A549 treated with RU486 at 1 μM for 4 hours (cell line): ENCODE measurements around the gene SEMA4D. TPM values are rescaled to one million over a fixed set of nuclear protein-coding genes. Genes with fewer than 3 reads are reported as not detected.

Experiments
- total RNA-seq: library from RNA; stranded (reverse); fragments of 200-300 nt; extraction: Qiagen RNA extraction; gene quantifications from 5 replicates; pipeline ENCODE4 v1.2.3, GENCODE V29; 2022; ENCODE audit warnings: low read depth

Gene SEMA4D
- total RNA-seq = 3.8 to 6.7 TPM (median 4.9 TPM) in 5 replicates

GRCh38 chr9:89497978-89498851, at the start of gene SEMA4D:
Gene SEMA4D (minus strand): TSS chr9:89498113. CDS start chr9:89405456, 92,657 bp downstream.

GRCh38 chr9:89318123-89319014, 179.5 kb downstream of the SEMA4D start, which contains the start of gene SECISBP2:
Gene SECISBP2 (plus strand): TSS chr9:89318500. CDS start chr9:89318577, 77 bp downstream.

Other genes with a start within 250 kb of the SEMA4D start
- gene CKS2, start 186.9 kb downstream of the SEMA4D start, total RNA-seq = 322 to 465 TPM (median 422 TPM) in 5 replicates
- 13.4 to 21.1 TPM (median 19.5 TPM) in 5 replicates for gene SECISBP2, start 179.6 kb downstream of the SEMA4D start, total RNA-seq
- gene GADD45G, start 106.9 kb upstream of the SEMA4D start, total RNA-seq = 0.15 to 0.50 TPM (median 0.25 TPM) in 5 replicates